T follicular helper cell (primary cell): ENCODE measurements around the gene USP34.
"Not testable (repeated sequence)": the region's sequence is repeated elsewhere in the genome, so short reads cannot be mapped to it uniquely, and the experiment has no call there.

Experiments used
- DNase-seq: peaks from one replicate; pipeline ENCODE4 v3.0.0-alpha.2; 2020; ENCODE audit warnings: low read depth

Gene USP34

DNA sequence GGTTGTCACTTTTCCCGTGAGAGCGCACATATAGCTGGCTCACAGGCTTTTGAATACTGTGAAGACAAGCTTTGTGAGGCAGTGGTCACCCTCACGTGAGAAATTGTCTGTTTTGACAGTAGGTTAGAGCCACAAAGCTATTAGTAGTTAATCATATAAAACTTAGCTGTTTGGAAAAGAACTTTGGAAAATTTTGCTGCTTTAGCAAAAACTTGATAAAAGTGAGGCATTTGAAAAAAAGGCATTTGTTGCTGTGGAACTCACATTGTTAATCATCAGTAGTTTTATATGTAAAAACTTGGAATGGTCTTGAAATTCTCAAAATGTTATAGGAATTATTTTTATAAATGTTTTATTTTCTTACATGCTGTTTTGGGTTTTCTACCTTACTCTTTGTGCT, 286.6 kb downstream of the USP34 start:
- DNase-seq, result no peak

GRCh38 chr2:61183795-61184194, 287.1 kb downstream of the USP34 start:
- no peak for DNase-seq

DNA sequence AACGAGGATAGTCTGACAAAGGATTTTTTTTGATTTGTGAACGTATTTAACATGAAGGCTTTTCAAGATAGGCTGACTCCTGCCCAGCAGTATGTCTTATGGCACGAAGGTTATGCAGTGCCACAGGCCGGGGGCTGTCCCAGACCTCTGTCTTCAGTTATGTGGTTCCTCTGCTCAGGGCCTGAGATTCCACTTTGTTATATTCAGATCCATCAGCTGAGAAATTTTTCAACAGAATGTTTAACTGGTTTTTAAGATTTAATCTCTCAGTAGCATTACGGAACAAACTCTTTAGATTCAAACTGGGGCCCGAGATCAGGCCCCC, 288.9 kb downstream of the USP34 start:
- no peak for DNase-seq

GRCh38 chr2:61181382-61182058, 289.4 kb downstream of the USP34 start:
- no peak for DNase-seq

DNA sequence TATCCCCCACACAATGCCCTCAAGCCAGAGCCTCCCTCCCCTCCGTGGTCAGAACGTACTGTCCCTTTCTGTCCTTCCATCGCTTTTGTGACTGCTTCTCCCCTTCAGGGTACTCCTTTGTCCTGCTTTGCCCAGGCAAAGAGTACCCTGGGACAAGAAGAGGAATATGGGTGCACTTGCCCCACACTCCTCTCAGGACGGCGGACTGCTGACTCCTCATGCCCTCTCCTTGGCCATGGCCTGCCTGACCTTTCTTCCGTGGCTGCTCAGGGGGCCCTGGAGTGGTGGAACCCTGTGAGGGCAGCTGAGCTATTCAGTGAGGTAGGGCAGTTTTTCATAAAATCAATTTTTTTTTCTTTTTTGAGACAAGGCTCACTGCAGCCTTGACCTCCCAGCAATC, 290.2 kb downstream of the USP34 start:
- DNase-seq, result no peak

GRCh38 chr2:61179701-61180639, 290.9 kb downstream of the USP34 start:
- DNase-seq, result no peak

DNA sequence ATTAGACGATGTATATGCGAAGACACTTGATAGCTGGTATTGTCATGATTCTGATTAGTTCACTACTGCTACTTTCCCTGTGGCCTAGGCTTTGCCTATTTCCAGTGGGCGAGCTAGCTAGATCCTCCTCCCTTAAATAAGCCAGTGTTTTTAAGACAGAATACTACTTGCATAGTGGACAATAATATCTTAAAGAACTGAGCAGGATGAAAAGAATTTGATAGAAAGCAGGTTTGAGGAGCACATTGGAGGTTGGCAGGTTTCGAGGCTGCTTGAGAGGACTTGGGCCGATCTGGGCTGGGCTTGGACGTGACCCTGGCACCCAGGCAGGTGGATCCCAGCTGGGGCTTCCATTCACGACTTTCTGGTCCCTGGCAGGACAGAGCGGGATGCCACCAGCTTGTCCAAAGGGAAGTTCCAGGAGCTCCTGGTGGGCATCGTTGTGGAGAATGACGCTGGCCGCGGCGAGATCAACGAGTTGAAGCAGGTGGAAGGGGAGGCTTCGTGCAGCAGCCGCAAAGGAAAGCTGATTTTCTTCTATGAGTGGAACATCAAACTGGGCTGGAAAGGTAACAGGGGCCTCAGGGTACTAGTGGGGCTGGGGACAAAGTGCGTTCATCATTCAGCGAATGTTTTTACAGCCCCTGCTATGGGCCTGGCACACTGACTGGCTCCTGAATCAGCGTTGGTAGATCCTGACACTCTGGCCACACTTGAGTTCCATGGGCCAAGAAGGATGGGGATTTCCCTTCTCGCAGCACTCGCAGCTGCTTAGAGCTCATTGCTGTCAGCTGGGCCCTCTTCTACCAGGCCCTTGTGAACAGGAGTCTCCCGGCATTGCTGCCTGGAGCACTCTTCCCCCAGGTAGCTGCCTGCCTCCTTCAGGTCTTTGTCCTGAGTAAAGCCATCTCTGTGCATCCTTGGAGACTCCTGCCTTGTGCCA, 292.0 kb downstream of the USP34 start:
- no peak for DNase-seq

GRCh38 chr2:61177727-61178549, 292.9 kb downstream of the USP34 start:
- DNase-seq, result peak; percentile 19

GRCh38 chr2:61176755-61177726, 293.8 kb downstream of the USP34 start:
- peak; percentile 92 for DNase-seq

GRCh38 chr2:61175036-61175435, 295.9 kb downstream of the USP34 start:
- no peak for DNase-seq

GRCh38 chr2:61173116-61173515, 297.8 kb downstream of the USP34 start:
- no peak for DNase-seq

DNA sequence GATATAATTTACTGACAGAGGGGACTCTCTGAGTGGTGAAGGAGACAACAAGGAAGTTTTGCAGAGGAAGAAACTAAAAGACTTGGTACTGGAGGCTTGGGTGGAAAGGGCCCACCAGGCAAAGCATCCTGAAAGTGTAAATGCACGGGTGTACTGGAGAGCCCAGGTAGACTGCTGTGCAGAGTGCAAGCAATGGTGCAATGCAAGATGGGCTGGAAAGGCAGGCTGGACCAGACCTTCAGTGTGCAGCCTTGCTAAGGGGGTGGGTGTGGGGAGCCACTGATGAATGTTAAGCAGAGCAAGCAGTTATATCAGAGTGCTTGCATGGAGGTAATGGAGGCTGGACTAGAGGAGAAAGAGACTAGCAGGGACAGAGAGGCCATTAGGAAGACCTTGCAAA, 298.2 kb downstream of the USP34 start:
- no peak for DNase-seq

GRCh38 chr2:61167579-61167978, 303.3 kb downstream of the USP34 start:
- no peak for DNase-seq

- DNase-seq, result no peak
Observed at GRCh38 chr2:61165946-61166345, 304.9 kb downstream of the USP34 start.

DNA sequence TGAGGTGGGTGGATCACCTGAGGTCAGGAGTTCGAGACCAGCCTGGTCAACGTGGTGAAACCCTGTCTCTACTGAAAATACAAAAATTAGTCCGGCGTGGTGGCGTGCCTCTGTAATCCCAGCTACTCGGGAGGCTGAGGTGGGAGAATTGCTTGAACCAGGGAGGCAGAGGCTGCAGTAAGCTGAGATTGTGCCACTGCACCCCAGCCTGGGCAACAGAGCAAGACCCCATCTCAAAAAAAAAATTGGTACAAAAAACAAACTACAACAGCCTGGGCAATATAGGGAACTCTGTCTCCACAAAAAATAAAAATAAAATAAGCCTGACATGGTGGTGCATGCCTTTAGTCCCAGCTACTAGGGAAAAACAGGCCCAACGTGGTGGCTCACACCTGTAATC, 305.8 kb downstream of the USP34 start:
- DNase-seq, result not testable (repeated sequence)

- DNase-seq, result no peak
Observed at GRCh38 chr2:61162721-61163120, 308.2 kb downstream of the USP34 start.

- no peak for DNase-seq
Observed at GRCh38 chr2:61161888-61162287, 309.0 kb downstream of the USP34 start, which contains the start of gene C2orf74. Gene C2orf74, plus strand, starts transcription at chr2:61162188. Its CDS starts 327 bp downstream, at chr2:61162515.

- no peak for DNase-seq
Observed at GRCh38 chr2:61158356-61158955, 312.4 kb downstream of the USP34 start.

DNA sequence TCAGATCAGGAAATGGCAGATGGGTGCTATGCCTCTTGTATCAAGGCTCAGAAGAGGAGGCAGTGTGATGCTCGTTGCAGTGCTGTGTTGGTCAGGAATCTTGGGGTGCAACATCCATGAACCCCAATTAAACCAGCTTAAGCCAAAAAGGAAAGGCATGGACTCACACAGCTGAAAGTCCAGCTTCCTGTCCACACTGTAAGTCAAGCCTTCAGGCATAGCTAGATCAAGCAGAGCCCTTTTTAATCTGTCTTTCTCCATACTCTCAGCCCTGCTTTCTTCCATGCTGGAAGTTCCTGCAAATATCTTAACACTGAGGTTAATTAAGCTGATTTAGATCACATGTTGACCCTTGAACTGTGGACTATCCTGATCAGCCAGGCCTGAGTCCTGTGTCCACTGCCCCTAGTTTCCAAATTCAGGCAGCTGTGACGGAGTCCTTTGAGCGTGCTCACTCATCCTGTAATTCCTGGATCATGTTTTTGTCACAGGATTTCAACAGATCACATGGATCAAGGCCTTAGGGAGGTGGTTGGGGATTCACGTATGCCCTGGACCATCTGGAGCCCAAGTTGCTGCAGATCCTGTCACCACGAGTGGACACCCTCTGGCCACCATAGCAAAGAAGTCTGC, 313.4 kb downstream of the USP34 start:
- no peak for DNase-seq
